Measurements from ENCODE around the gene SYCP1. TPM values are rescaled to one million over a fixed set of nuclear protein-coding genes. Genes with fewer than 3 reads are reported as not detected.

SYCP1 gene
- total RNA-seq, 1 experiment from 2014 or later: not detected

DNA sequence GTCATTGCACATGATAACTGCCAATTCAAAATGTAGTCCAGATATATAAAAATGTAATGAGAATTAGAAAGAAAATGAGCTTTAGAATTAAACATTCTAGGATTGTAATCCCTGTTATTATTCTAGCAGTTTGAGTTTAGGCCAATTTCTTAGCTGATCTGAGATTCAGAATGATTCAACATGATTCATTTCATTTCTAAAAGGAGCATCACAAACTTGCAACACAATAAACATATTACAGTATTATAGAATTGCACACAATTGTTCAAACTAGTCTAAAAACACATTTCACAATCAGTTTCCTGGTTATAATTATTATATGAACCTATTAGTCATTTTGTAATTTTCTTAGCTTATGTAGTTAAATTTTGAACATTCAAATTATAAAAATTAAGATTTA lies 131.6 kb downstream of the SYCP1 start:
- H2AFZ ChIP-seq (ENCODE audit: low read length): no peak overlapping the region
- no peak overlapping the region for H3K14ac ChIP-seq (ENCODE audit: insufficient read depth, low read length)
- H3K79me2 ChIP-seq (ENCODE audit: insufficient read depth, low read length): no peaks in the 10 kb centered on the region
- H3K27me3 ChIP-seq (ENCODE audit: insufficient read depth, low read length): no peaks in the 10 kb centered on the region
- H3K4me2 ChIP-seq (ENCODE audit: insufficient read depth, insufficient read length, low read length): no peak overlapping the region
- H3K4me1 ChIP-seq (ENCODE audit: insufficient read depth, low read length): no peaks in the 10 kb centered on the region
- H3K27me3 Mint-ChIP-seq (ENCODE audit: low read depth): peaks cover 2% of the 10 kb centered on the region; the same call in 1 of the 2 replicates
- no peak overlapping the region for H3K4ac ChIP-seq (ENCODE audit: low read depth, low read length)
- H4K8ac ChIP-seq (replicated peaks; ENCODE audit: insufficient read length, low read depth, low read length): no peak overlapping the region
- TF ChIP-seq, protein P1, sequence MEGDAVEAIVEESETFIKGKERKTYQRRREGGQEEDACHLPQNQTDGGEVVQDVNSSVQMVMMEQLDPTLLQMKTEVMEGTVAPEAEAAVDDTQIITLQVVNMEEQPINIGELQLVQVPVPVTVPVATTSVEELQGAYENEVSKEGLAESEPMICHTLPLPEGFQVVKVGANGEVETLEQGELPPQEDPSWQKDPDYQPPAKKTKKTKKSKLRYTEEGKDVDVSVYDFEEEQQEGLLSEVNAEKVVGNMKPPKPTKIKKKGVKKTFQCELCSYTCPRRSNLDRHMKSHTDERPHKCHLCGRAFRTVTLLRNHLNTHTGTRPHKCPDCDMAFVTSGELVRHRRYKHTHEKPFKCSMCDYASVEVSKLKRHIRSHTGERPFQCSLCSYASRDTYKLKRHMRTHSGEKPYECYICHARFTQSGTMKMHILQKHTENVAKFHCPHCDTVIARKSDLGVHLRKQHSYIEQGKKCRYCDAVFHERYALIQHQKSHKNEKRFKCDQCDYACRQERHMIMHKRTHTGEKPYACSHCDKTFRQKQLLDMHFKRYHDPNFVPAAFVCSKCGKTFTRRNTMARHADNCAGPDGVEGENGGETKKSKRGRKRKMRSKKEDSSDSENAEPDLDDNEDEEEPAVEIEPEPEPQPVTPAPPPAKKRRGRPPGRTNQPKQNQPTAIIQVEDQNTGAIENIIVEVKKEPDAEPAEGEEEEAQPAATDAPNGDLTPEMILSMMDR (conservative IDR thresholded peaks at IDR 0.05): no peak
- H4K20me1 ChIP-seq (ENCODE audit: control insufficient read depth, insufficient read depth, insufficient read length): no peaks in the 10 kb centered on the region
- H4K5ac ChIP-seq (ENCODE audit: insufficient read length, low read depth, low read length): no peak overlapping the region
- no peak overlapping the region for H3T11ph ChIP-seq (ENCODE audit: low read length)
- no peak overlapping the region for H3K23ac ChIP-seq (ENCODE audit: insufficient read length, low read depth, low read length)
- no peak overlapping the region for H3K27ac ChIP-seq (ENCODE audit: insufficient read length, low read depth, low read length)
- H3K23me2 ChIP-seq (ENCODE audit: insufficient read length, low read depth, low read length, poor library complexity, severe bottlenecking): no peaks in the 10 kb centered on the region
- H2BK5ac ChIP-seq (ENCODE audit: insufficient read length, low read length): no peak overlapping the region
- no peak for DNase-seq
- H3K9me3 ChIP-seq (ENCODE audit: control insufficient read depth, low read depth, low read length): no peaks in the 10 kb centered on the region
- H3K36me3 Mint-ChIP-seq (ENCODE audit: insufficient read depth in 1 of 3, low read depth in 3 of 3): peaks cover 0 to 16% (median 0%) of the 10 kb centered on the region in 3 experiments; a peak in 3 of 7 replicates
- no peak overlapping the region for H2BK15ac ChIP-seq (ENCODE audit: low read depth, low read length)
- H3K27ac Mint-ChIP-seq: no peak overlapping the region
- no peak overlapping the region for H3K9ac ChIP-seq (ENCODE audit: extremely low read depth, insufficient read length, low read length)
- H3K18ac ChIP-seq (ENCODE audit: insufficient read length, low read depth, low read length): no peak overlapping the region
- no peak overlapping the region for H2BK20ac ChIP-seq (ENCODE audit: low read depth, low read length, poor library complexity, severe bottlenecking)
- no peak overlapping the region for H3K4me3 Mint-ChIP-seq
- no peaks in the 10 kb centered on the region for H3K4me1 Mint-ChIP-seq
- no peak overlapping the region for H4K91ac ChIP-seq (ENCODE audit: insufficient read length, low read depth, low read length)
- no peak overlapping the region for H2BK120ac ChIP-seq (ENCODE audit: low read depth, low read length, poor library complexity, severe bottlenecking)
- H3K56ac ChIP-seq (ENCODE audit: insufficient read length, low read depth, low read length): no peak overlapping the region
- no peaks in the 10 kb centered on the region for H3K79me1 ChIP-seq (ENCODE audit: insufficient read depth, low read depth, low read length, poor library complexity, severe bottlenecking)
- no peak overlapping the region for H2BK12ac ChIP-seq (ENCODE audit: insufficient read length, low read depth, low read length)
- peaks cover 14 to 20% of the 10 kb centered on the region in 2 experiments; a peak in 4 of 5 replicates for H3K9me3 Mint-ChIP-seq
- no peak overlapping the region for H2AK5ac ChIP-seq (ENCODE audit: insufficient read length, low read length)

Data from H9 (cell line).